GM12891 (cell line): ENCODE results near the gene HYCC1.

ENCODE experiments used
- DNase-seq: peaks from one replicate; pipeline ENCODE4 v3.0.0; 2011; ENCODE audit warnings: low spot score; ENCODE audit not compliant: insufficient read length
- FAIRE-seq: peaks from 2 replicates; lab custom pipeline; 2011; peaks lifted over from hg19 to GRCh38; lab: Jason Lieb, UNC
- PAX5 ChIP-seq: IDR thresholded peaks from 2 replicates; pipeline ENCODE4 v1.6.1; 2011; ENCODE audit warnings: low read length, moderate library complexity, mild to moderate bottlenecking; ENCODE audit not compliant: insufficient read depth, severe bottlenecking
- POLR2A ChIP-seq: IDR thresholded peaks from 2 replicates; pipeline ENCODE4 v1.6.1; 2011; ENCODE audit warnings: low read depth, low read length, control low read depth
- POLR2AphosphoS5 ChIP-seq: IDR thresholded peaks from 2 replicates; pipeline ENCODE4 v1.6.1; 2011; ENCODE audit warnings: low read depth, low read length, control low read depth
- POU2F2 ChIP-seq: IDR thresholded peaks from 2 replicates; pipeline ENCODE4 v1.6.1; 2011; ENCODE audit warnings: low read depth, mild to moderate bottlenecking, control low read depth, low read length, moderate library complexity
- SPI1 ChIP-seq: IDR thresholded peaks from 2 replicates; pipeline ENCODE4 v1.6.1; 2011; ENCODE audit warnings: low read depth, low read length, control low read depth
- TAF1 ChIP-seq: IDR thresholded peaks from 2 replicates; pipeline ENCODE4 v1.6.1; 2011; ENCODE audit warnings: low read depth, low read length, control low read depth

The HYCC1 gene

DNA sequence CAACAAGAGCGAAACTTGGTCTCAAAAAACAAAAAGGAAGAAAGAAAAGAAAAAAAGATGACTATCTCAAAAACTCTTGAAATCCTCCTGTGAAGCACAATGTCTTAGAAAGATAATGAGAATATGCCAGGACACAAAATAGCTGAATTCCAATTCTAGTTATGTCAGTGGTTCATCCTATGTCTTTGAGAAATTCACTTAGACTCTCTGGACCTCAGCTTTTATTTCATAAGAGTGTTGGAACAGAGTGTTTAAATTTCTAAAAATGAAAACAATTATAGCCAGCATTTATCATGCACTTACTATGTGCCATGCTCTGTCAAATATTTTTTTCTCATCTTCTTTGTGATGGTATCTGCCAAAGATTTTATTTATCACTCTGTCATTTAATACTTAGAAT lies 13.3 kb upstream of the HYCC1 start:
- FAIRE-seq (no peak), DNase-seq (no peak)
- TF ChIP-seq TAF1 (no peak), POLR2A (no peak), POLR2AphosphoS5 (no peak), SPI1 (no peak), POU2F2 (no peak), PAX5 (no peak)

- DNase-seq = no peak
- no peak for FAIRE-seq
- no peak for TF ChIP-seq POU2F2
- TF ChIP-seq TAF1 = no peak
- no peak for TF ChIP-seq POLR2AphosphoS5
- TF ChIP-seq PAX5 = no peak
- no peak for TF ChIP-seq SPI1
Measured at GRCh38 chr7:23026164-23026563, 12.2 kb upstream of the HYCC1 start.

DNA sequence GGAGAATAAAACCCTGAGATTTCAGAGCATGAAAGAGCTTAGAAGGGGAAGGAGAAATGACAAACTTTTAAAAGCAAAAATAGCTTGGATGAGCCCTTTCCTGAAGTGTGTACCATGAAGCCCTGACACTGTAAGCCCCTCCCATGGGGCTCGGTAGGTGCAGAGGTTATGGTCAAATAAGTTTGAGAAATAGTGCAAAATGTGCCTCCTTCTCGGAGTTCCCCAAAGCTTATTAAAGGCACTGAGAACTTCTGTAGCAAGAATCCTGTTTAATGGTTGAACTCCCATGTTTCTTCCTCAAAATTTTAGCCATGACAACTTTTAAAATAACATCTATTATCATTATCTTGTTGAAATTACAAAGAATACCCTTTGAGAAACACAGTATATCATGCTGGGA lies 10.5 kb upstream of the HYCC1 start:
- DNase-seq (no peak), FAIRE-seq (no peak)
- no peak for TF ChIP-seq POLR2AphosphoS5
- no peak for TF ChIP-seq TAF1
- no peak for TF ChIP-seq POU2F2
- TF ChIP-seq PAX5 = no peak
- no peak for TF ChIP-seq SPI1
- no peak for TF ChIP-seq POLR2A

DNA sequence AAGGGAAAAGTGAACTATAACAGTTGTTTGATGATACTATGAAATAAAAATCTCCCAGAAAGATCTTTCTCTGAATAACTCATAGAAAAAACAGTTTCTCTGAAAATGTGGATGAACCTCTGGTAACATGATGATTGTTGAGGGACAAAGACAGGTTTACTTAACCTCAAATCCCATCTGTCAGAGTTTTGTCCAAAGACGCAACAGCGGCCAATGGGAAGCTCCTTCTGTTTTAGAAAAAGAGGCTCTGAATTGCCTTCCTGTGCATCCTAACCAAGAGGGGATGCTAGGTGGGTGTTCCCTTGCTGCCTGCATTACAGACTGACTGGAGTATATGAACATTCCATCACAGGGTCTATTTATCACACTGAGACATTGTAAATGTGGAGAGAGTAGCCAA lies 8.9 kb upstream of the HYCC1 start:
- FAIRE-seq (no peak), DNase-seq (no peak)
- TF ChIP-seq SPI1 (no peak), TAF1 (no peak), POLR2AphosphoS5 (no peak), POLR2A (no peak), PAX5 (no peak), POU2F2 (no peak)

- TF ChIP-seq POU2F2 (0 out of 2 replicates have a peak, but pooled peaks have one; percentile 13), PAX5 (no peak)
- DNase-seq = no peak
- FAIRE-seq = no peak
Measured at GRCh38 chr7:23022258-23022769, 8.4 kb upstream of the HYCC1 start.

- FAIRE-seq = no peak
- TF ChIP-seq TAF1 (no peak), POU2F2 (no peak), SPI1 (no peak), POLR2A (no peak), POLR2AphosphoS5 (no peak), PAX5 (no peak)
- no peak for DNase-seq
Measured at GRCh38 chr7:23021596-23021995, 7.7 kb upstream of the HYCC1 start.

DNA sequence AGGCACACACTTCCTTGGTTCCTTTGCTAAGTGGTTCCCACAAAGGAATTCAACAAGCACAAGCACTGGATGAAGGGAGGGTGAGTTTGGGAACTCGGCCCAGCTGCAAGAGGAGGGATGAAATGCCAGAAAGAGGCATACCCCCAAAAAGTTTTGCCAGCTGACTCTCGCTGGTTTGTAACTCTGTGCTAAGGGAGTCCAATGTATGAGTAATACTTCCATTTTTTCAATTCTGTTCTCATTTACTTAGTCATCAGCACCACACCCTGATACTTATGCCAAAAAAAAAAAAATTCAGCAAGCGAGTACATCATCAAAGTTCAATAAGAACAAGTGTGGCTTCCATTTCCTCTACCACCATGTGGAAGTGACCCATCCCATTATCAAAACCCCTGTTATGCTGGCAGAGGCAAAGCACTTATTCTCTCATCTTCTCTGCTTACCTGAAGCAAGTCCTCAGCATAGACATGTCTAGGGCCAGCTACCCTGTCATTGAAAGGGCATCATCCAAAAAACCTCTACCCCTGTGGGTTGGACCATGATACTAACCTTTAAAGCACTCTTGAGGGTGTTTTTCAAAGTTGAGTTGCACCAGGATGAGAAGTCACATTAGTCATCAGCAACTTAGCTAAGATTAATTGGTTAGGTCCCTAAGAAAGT lies 6.9 kb upstream of the HYCC1 start:
- FAIRE-seq (no peak), DNase-seq (no peak)
- TF ChIP-seq POLR2A = no peak
- no peak for TF ChIP-seq POLR2AphosphoS5
- TF ChIP-seq PAX5 = no peak
- no peak for TF ChIP-seq SPI1
- TF ChIP-seq TAF1 = no peak
- TF ChIP-seq POU2F2 = no peak

GRCh38 chr7:23018750-23019149 lies 4.8 kb upstream of the HYCC1 start:
- FAIRE-seq (no peak), DNase-seq (no peak)
- TF ChIP-seq POLR2AphosphoS5 = no peak
- TF ChIP-seq SPI1 = no peak

DNA sequence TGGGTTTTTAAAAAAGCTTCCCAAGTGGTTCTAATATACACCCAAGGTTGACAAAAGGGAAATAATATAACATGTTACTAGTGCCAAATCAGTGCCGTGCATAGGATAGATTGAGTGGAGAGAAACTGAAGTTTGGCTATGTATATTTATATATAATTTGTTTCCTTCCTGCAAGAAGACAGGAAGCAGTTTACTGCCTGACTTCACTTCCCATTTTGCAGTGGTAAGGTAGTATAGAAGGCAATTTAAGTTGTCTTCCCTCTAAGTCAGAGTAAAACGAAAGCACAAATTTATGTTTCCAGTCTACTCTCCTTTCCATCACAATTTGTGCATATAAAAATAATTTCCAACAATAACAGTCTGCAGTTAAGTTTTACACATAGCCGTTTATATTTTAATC lies 3.4 kb upstream of the HYCC1 start:
- no peak for FAIRE-seq
- no peak for DNase-seq
- TF ChIP-seq POLR2A (no peak), SPI1 (peak; percentile 70), TAF1 (no peak)

- TF ChIP-seq PAX5 (no peak), POLR2AphosphoS5 (no peak), TAF1 (no peak), POU2F2 (no peak), SPI1 (no peak), POLR2A (no peak)
- no peak for DNase-seq
- peak; percentile 31 for FAIRE-seq
Measured at GRCh38 chr7:23016345-23017253, 2.7 kb upstream of the HYCC1 start.
